Spleen (tissue), 11 donors: ENCODE data around the gene NEMF. TPM values are rescaled to one million over a fixed set of nuclear protein-coding genes. Genes with fewer than 3 reads are reported as not detected.

Experiments used
- DNase-seq: peaks from one replicate; pipeline ENCODE4 v3.0.0-alpha.2; 2020
- H3K27ac ChIP-seq, 8 donors: fragments of 200-600 bp; sonication (generic) in 7 of 8; 1 replicate in 4 of 8; 2 replicates in 4 of 8; pipeline versions ENCODE4 v1.5.0 to v1.8.0; 2016 to 2021; ENCODE audit warnings: inconsistent platforms in 4 of 8, mild to moderate bottlenecking in 4 of 8, moderate library complexity in 1 of 8
- H3K27me3 ChIP-seq, 7 donors: fragments of 200-600 bp; sonication (generic) in 6 of 7; replicated peaks in 1 of 7; 1 replicate in 4 of 7; 2 replicates in 3 of 7; pipeline versions ENCODE4 v1.5.0 to v1.8.0; 2016 to 2021; ENCODE audit warnings: inconsistent platforms in 3 of 7, mild to moderate bottlenecking in 1 of 7
- H3K36me3 ChIP-seq, 6 donors: fragments of 200-600 bp; sonication (generic) in 5 of 6; 1 replicate in 4 of 6; 2 replicates in 2 of 6; pipeline versions ENCODE4 v1.5.0 to v1.8.0; 2016 to 2021; ENCODE audit warnings: inconsistent platforms in 2 of 6
- H3K4me1 ChIP-seq, 6 donors: fragments of 200-600 bp; sonication (generic) in 5 of 6; 1 replicate in 3 of 6; 2 replicates in 3 of 6; pipeline versions ENCODE4 v1.5.0 to v1.8.0; 2016 to 2021; ENCODE audit warnings: inconsistent platforms in 3 of 6
- H3K4me3 ChIP-seq, 8 donors: fragments of 200-600 bp; sonication (generic) in 7 of 8; 1 replicate in 4 of 8; 2 replicates in 4 of 8; pipeline versions ENCODE4 v1.5.0 to v1.8.0; 2016 to 2021; ENCODE audit warnings: inconsistent platforms in 4 of 8, mild to moderate bottlenecking in 4 of 8, moderate library complexity in 2 of 8
- H3K9me3 ChIP-seq, 8 donors: fragments of 200-600 bp; sonication (generic) in 7 of 8; 1 replicate in 4 of 8; 2 replicates in 4 of 8; pipeline versions ENCODE4 v1.5.0 to v1.8.0; 2016 to 2021; ENCODE audit warnings: inconsistent platforms in 4 of 8
- CTCF ChIP-seq, 11 experiments: fragments of 200-600 bp in 7 of 11; fragments of 450-650 bp in 4 of 11; sonication (generic) in 4 of 11; IDR thresholded peaks in 8 of 11; conservative IDR thresholded peaks in 3 of 11; 1 replicate in 7 of 11; 2 replicates in 4 of 11; pipeline versions ENCODE4 v1.4.0 to v1.8.0; 2016 to 2021; ENCODE audit warnings: antibody characterized with exemption in 11 of 11, inconsistent platforms in 4 of 11, mild to moderate bottlenecking in 1 of 11
- POLR2A ChIP-seq, 3 donors: fragments of 450-650 bp; IDR thresholded peaks; one replicate each; pipeline ENCODE4 v1.5.1; 2017; ENCODE audit warnings: antibody characterized with exemption in 3 of 3, mild to moderate bottlenecking in 1 of 3
- POLR2AphosphoS5 ChIP-seq, 3 donors: sonication (generic); formaldehyde crosslinking; IDR thresholded peaks; one replicate each; pipeline ENCODE4 v1.5.1; 2017; ENCODE audit warnings: antibody characterized with exemption in 3 of 3
- WGBS, 5 donors: extraction: QIAGEN DNeasy Blood & Tissue Kit in 3 of 5; methylation state at CpG; one replicate each; pipeline versions ENCODE4 v1.1.5 to v1.1.7; 2013 to 2018; 5-methylcytosine and 5-hydroxymethylcytosine counted together
- intact Hi-C: fragments of 100-400 bp; cut with DNase I; formaldehyde crosslinking; loops from one replicate; pipeline ENCODE4 v1.15.0; 2023; ENCODE audit warnings: low total_unique reads
- polyA plus RNA-seq, 3 donors: library from polyadenylated mRNA; stranded (reverse); fragments of 200-250 nt; gene quantifications; one replicate each; pipeline ENCODE4 v1.2.1, GENCODE V29; 2013
- total RNA-seq, 7 donors: library from RNA; depleted of rRNA in 3 of 7; stranded (reverse); fragments of >200 nt in 3 of 7; fragmentation: NEBNext Ultra II Directional in 4 of 7; extraction: Animal tissue kit (Norgen Biotek cat#: 25700) in 4 of 7; gene quantifications; one replicate each; pipeline versions ENCODE4 v1.1.0 to v1.2.1, GENCODE V29; 2016 to 2021
- donor health status: healthy with polysubstance abuse.
- donor health status: DM: no; HTN: no; CAD: no; lungs with moderate emphysema.
- donor health status: DM: no; HTN: no; CAD: no.
- donor health status: Bipolar disorder and iron deficiency.
- donor health status: healthy.
- donor health status: DM: no; HTN: no; CAD: no.
- donor health status: DM: yes; HTN: yes; CAD: no.

The NEMF gene
- total and polyA plus RNA-seq, 10 donors = 24.3 to 187 (median 82.4) TPM

GRCh38 chr14:49767270-49767570 lies 85.4 kb downstream of the NEMF start:
- 0 to 1% (median 1%) methylated on average over 9 of the region's 9 CpGs for WGBS, 5 donors
- TF ChIP-seq POLR2AphosphoS5 (IDR thresholded peaks at IDR 0.05) = no peak
- no peak for TF ChIP-seq CTCF (IDR thresholded peaks at IDR 0.05 in 8 of 11, conservative IDR thresholded peaks at IDR 0.05 in 3 of 11)
- TF ChIP-seq POLR2A (IDR thresholded peaks at IDR 0.05) = no peak
- peak overlapping the region; percentile 89 to 100 (median 98) for H3K27ac ChIP-seq
- no peak for DNase-seq
- no peaks in the 10 kb centered on the region for H3K9me3 ChIP-seq
- peak overlapping the region; percentile 18 to 89 (median 82) for H3K4me3 ChIP-seq
- peaks cover 16 to 45% (median 30%) of the 10 kb centered on the region in 6 donors for H3K4me1 ChIP-seq
- peaks cover 0 to 9% (median 0%) of the 10 kb centered on the region in 6 donors for H3K36me3 ChIP-seq
- intact Hi-C loops = loop anchor here (10.0 kb wide), 2 partner anchors 72 to 132 kb away; partner anchors contain the start of genes DNAAF2 and KLHDC1
- no peaks in the 10 kb centered on the region for H3K27me3 ChIP-seq

GRCh38 chr14:49766839-49767238 lies 85.7 kb downstream of the NEMF start:
- no peaks in the 10 kb centered on the region for H3K27me3 ChIP-seq
- H3K4me1 ChIP-seq = peaks cover 16 to 41% (median 30%) of the 10 kb centered on the region in 6 donors
- peak overlapping the region in 6 of 8 donors; percentile 68 to 89 (median 82) for H3K4me3 ChIP-seq
- no peak for DNase-seq
- intact Hi-C loops = loop anchor here (10.0 kb wide), 2 partner anchors 72 to 132 kb away; partner anchors contain the start of genes DNAAF2 and KLHDC1
- H3K27ac ChIP-seq = peak overlapping the region; percentile 89 to 100 (median 98)
- peaks cover 0 to 5% (median 0%) of the 10 kb centered on the region in 6 donors for H3K36me3 ChIP-seq
- WGBS, 5 donors = 87 to 95% (median 90%) methylated on average over 10 of the region's 10 CpGs
- H3K9me3 ChIP-seq = no peaks in the 10 kb centered on the region
- TF ChIP-seq POLR2A (IDR thresholded peaks at IDR 0.05) (no peak), CTCF (IDR thresholded peaks at IDR 0.05 in 8 of 11, conservative IDR thresholded peaks at IDR 0.05 in 3 of 11) (no peak), POLR2AphosphoS5 (IDR thresholded peaks at IDR 0.05) (no peak)

GRCh38 chr14:49761839-49762551 lies 90.6 kb downstream of the NEMF start:
- Histone ChIP-seq H3K27ac (no peak overlapping the region), H3K36me3 (no peaks in the 10 kb centered on the region), H3K9me3 (no peaks in the 10 kb centered on the region), H3K27me3 (no peaks in the 10 kb centered on the region), H3K4me1 (peaks cover 3 to 5% (median 4%) of the 10 kb centered on the region in 6 donors), H3K4me3 (no peak overlapping the region)
- intact Hi-C loops = loop anchor here (10.0 kb wide), 2 partner anchors 67 to 127 kb away; partner anchors contain the start of genes DNAAF2 and KLHDC1
- no peak for DNase-seq
- TF ChIP-seq POLR2A (IDR thresholded peaks at IDR 0.05) (no peak), CTCF (IDR thresholded peaks at IDR 0.05 in 8 of 11, conservative IDR thresholded peaks at IDR 0.05 in 3 of 11) (no peak), POLR2AphosphoS5 (IDR thresholded peaks at IDR 0.05) (no peak)
- 88 to 92% (median 90%) methylated on average over 6 of the region's 6 CpGs for WGBS, 5 donors

GRCh38 chr14:49755378-49755777 lies 97.2 kb downstream of the NEMF start:
- Histone ChIP-seq H3K27ac (no peak overlapping the region), H3K9me3 (no peaks in the 10 kb centered on the region), H3K36me3 (peaks cover 0 to 13% (median 4%) of the 10 kb centered on the region in 6 donors), H3K4me3 (no peak overlapping the region), H3K4me1 (no peaks in the 10 kb centered on the region), H3K27me3 (no peaks in the 10 kb centered on the region)
- WGBS, 5 donors = 79 to 87% (median 86%) methylated on average over 3 of the region's 3 CpGs
- intact Hi-C loops = no loop called here
- no peak for DNase-seq
- TF ChIP-seq POLR2A (IDR thresholded peaks at IDR 0.05) = no peak
- TF ChIP-seq POLR2AphosphoS5 (IDR thresholded peaks at IDR 0.05) = no peak
- TF ChIP-seq CTCF (IDR thresholded peaks at IDR 0.05 in 8 of 11, conservative IDR thresholded peaks at IDR 0.05 in 3 of 11) = no peak
